ENCODE results near the gene CNPY3.

GRCh38 chr6:42907336-42907735 is 21.9 kb upstream of the CNPY3 start:
- TF ChIP-seq CTCF (IDR thresholded peaks at IDR 0.05; ENCODE audit: low read length) (no peak), EZH2phosphoT487 (IDR thresholded peaks at IDR 0.05; ENCODE audit: low read length) (no peak)

All from MM.1S (cell line).